Naive thymus-derived CD4-positive, alpha-beta T cell (primary cell): ENCODE results near the gene ULK4. TPM values are rescaled to one million over a fixed set of nuclear protein-coding genes. Genes with fewer than 3 reads are reported as not detected.

ENCODE experiments used
- ATAC-seq: fragments of 150-1000 bp; cut with Tn5 transposase; 2 replicates; pipeline ENCODE4 v1.10.0; 2021; ENCODE audit warnings: mild to moderate bottlenecking, moderate library complexity
- CTCF ChIA-PET: fragments of 350-600 bp; sonication (Branson Sonifier 250); formaldehyde crosslinking; loops from one replicate; lab custom pipeline; 2021; ENCODE audit warnings: antibody characterized with exemption; lab: Charles Lee
- POLR2A ChIA-PET: fragments of 350-600 bp; sonication (Branson Sonifier 250); formaldehyde crosslinking; loops from one replicate; lab custom pipeline; 2021; ENCODE audit warnings: antibody characterized with exemption, inconsistent platforms; lab: Charles Lee
- DNase-seq, 9 donors: peaks; one replicate each; pipeline versions ENCODE4 v3.0.0 to v3.0.0-alpha.2; 2020 to 2022; ENCODE audit warnings: mixed read lengths in 1 of 9
- H3K27ac ChIP-seq: one replicate; pipeline ENCODE4 v1.7.0; 2013; ENCODE audit warnings: mild to moderate bottlenecking, low read depth, low read length, moderate library complexity
- H3K27me3 ChIP-seq, 2 donors: one replicate each; pipeline ENCODE4 v1.7.0; 2013; ENCODE audit warnings: low read length in 2 of 2, mild to moderate bottlenecking in 2 of 2, moderate library complexity in 2 of 2; ENCODE audit not compliant: control insufficient read depth in 2 of 2, insufficient read depth in 2 of 2
- H3K36me3 ChIP-seq, 3 experiments: 1 replicate in 2 of 3; 2 replicates in 1 of 3; pipeline ENCODE4 v1.7.0; 2013; ENCODE audit warnings: low read length in 3 of 3, mild to moderate bottlenecking in 3 of 3, moderate library complexity in 1 of 3; ENCODE audit not compliant: insufficient read depth in 3 of 3, control insufficient read depth in 2 of 3
- H3K4me1 ChIP-seq, 2 donors: one replicate each; pipeline ENCODE4 v1.7.0; 2013; ENCODE audit warnings: low read length in 2 of 2, mild to moderate bottlenecking in 2 of 2, moderate library complexity in 1 of 2; ENCODE audit not compliant: control insufficient read depth in 2 of 2, insufficient read depth in 2 of 2
- H3K4me3 ChIP-seq: 2 replicates; pipeline ENCODE4 v1.7.0; 2013; ENCODE audit warnings: mild to moderate bottlenecking, low read length
- H3K9me3 ChIP-seq, 3 experiments: 1 replicate in 2 of 3; 2 replicates in 1 of 3; pipeline ENCODE4 v1.7.0; 2013; ENCODE audit warnings: low read length in 3 of 3; ENCODE audit not compliant: control insufficient read depth in 2 of 3
- H3K27ac Mint-ChIP-seq, 9 donors: one replicate each; pipeline ENCODE4 v1.8.0; 2020 to 2022; ENCODE audit warnings: mixed read lengths in 9 of 9, mild to moderate bottlenecking in 8 of 9, moderate library complexity in 5 of 9, inconsistent platforms in 2 of 9
- H3K27me3 Mint-ChIP-seq, 5 donors: one replicate each; pipeline ENCODE4 v1.8.0; 2021 to 2022; ENCODE audit warnings: mixed read lengths in 5 of 5, mild to moderate bottlenecking in 1 of 5
- H3K36me3 Mint-ChIP-seq, 5 donors: one replicate each; pipeline ENCODE4 v1.8.0; 2020 to 2022; ENCODE audit warnings: mixed read lengths in 5 of 5, mild to moderate bottlenecking in 3 of 5, inconsistent platforms in 1 of 5
- H3K4me1 Mint-ChIP-seq, 7 donors: one replicate each; pipeline ENCODE4 v1.8.0; 2020 to 2022; ENCODE audit warnings: mixed read lengths in 7 of 7, mild to moderate bottlenecking in 3 of 7, inconsistent platforms in 1 of 7
- H3K4me3 Mint-ChIP-seq, 10 donors: one replicate each; pipeline ENCODE4 v1.8.0; 2020 to 2022; ENCODE audit warnings: mild to moderate bottlenecking in 10 of 10, mixed read lengths in 10 of 10, moderate library complexity in 6 of 10, inconsistent platforms in 2 of 10
- H3K9me3 Mint-ChIP-seq, 11 donors: one replicate each; pipeline ENCODE4 v1.8.0; 2020 to 2022; ENCODE audit warnings: mixed read lengths in 11 of 11, mild to moderate bottlenecking in 4 of 11, inconsistent platforms in 1 of 11, moderate library complexity in 1 of 11
- intact Hi-C, 2 donors: fragments of 100-400 bp; cut with micrococcal nuclease; formaldehyde crosslinking; loops; one replicate each; pipeline ENCODE4 v1.15.1; 2023
- polyA plus RNA-seq, 2 donors: library from polyadenylated mRNA; unstranded; fragments of 300-500 nt; fragmentation: Illumina TruSeq; gene quantifications; one replicate each; pipeline ENCODE4 v1.2.3, GENCODE V29; 2021
- total RNA-seq, 6 experiments: library from RNA in 5 of 6; stranded (reverse) in 5 of 6; gene quantifications; 1 replicate in 5 of 6; 2 replicates in 1 of 6; pipeline ENCODE4 v1.2.3 and lab custom pipeline; 2021 to 2026

ULK4 gene
- total and polyA plus RNA-seq, 7 experiments from 2014 or later: 6.6 to 22.3 (median 18.9) TPM

- POLR2A ChIA-PET: no interaction called here
- intact Hi-C loops: no loop called here
- ATAC-seq: no peak
Measured at GRCh38 chr3:41304593-41304992, 657.3 kb downstream of the ULK4 start.

GRCh38 chr3:41302295-41302694, 659.6 kb downstream of the ULK4 start:
- Histone ChIP-seq H3K9me3 (no peaks in the 10 kb centered on the region), H3K36me3 (no peaks in the 10 kb centered on the region), H3K4me3 (no peak overlapping the region), H3K4me1 (no peaks in the 10 kb centered on the region), H3K27me3 (no peaks in the 10 kb centered on the region), H3K27ac (no peak overlapping the region)
- no peak overlapping the region for H3K27ac Mint-ChIP-seq
- ATAC-seq (no peak), DNase-seq (no peak)
- POLR2A ChIA-PET: no interaction called here
- intact Hi-C loops: no loop called here
- peaks cover 0 to 4% (median 0%) of the 10 kb centered on the region in 11 donors for H3K9me3 Mint-ChIP-seq
- no peaks in the 10 kb centered on the region for H3K27me3 Mint-ChIP-seq
- H3K4me3 Mint-ChIP-seq: no peak overlapping the region
- CTCF ChIA-PET: no interaction called here
- H3K36me3 Mint-ChIP-seq: peaks cover 0 to 10% (median 5%) of the 10 kb centered on the region in 5 donors
- peaks cover 0 to 1% (median 0%) of the 10 kb centered on the region in 7 donors for H3K4me1 Mint-ChIP-seq

More at GRCh38 chr3:41304593-41304992, 657.3 kb downstream of the ULK4 start:
- H3K27me3 ChIP-seq: no peaks in the 10 kb centered on the region
- H3K9me3 ChIP-seq: no peaks in the 10 kb centered on the region
- no peak overlapping the region for H3K27ac ChIP-seq
- H3K36me3 ChIP-seq: no peaks in the 10 kb centered on the region
- peaks cover 0 to 4% (median 0%) of the 10 kb centered on the region in 11 donors for H3K9me3 Mint-ChIP-seq
- peaks cover 0 to 3% (median 0%) of the 10 kb centered on the region in 7 donors for H3K4me1 Mint-ChIP-seq
- DNase-seq: no peak
- no peaks in the 10 kb centered on the region for H3K4me1 ChIP-seq
- H3K4me3 ChIP-seq: no peak overlapping the region
- H3K36me3 Mint-ChIP-seq: peaks cover 0 to 10% (median 5%) of the 10 kb centered on the region in 5 donors
- no peaks in the 10 kb centered on the region for H3K27me3 Mint-ChIP-seq
- CTCF ChIA-PET: no interaction called here
- H3K27ac Mint-ChIP-seq: no peak overlapping the region
- H3K4me3 Mint-ChIP-seq: no peak overlapping the region

DNA sequence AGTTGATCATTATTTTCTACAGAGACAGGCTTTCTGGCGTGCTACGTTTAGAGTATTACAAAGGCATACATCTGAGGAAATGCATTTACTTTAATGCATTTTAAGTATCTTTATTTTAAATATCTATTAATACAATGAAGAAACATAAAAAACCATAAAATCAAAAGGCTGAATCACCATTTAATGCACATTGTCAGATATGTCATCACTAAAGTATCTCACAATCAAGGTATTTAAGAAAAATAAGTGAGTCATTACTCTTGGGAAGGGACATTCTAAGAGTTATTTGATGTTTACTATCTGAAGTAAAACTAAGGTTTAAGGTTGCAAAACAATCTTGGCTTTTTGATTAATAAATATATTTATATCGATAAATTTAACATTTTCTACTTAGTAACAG, 660.4 kb downstream of the ULK4 start:
- Mint-ChIP-seq H3K36me3 (peaks cover 0 to 10% (median 5%) of the 10 kb centered on the region in 5 donors), H3K27ac (no peak overlapping the region), H3K9me3 (peaks cover 0 to 4% (median 0%) of the 10 kb centered on the region in 11 donors), H3K4me1 (peaks cover 0 to 1% (median 0%) of the 10 kb centered on the region in 7 donors), H3K27me3 (no peaks in the 10 kb centered on the region), H3K4me3 (no peak overlapping the region)
- intact Hi-C loops: no loop called here
- CTCF ChIA-PET: no interaction called here
- Histone ChIP-seq H3K4me3 (no peak overlapping the region), H3K36me3 (no peaks in the 10 kb centered on the region), H3K9me3 (no peaks in the 10 kb centered on the region), H3K27me3 (no peaks in the 10 kb centered on the region), H3K4me1 (no peaks in the 10 kb centered on the region), H3K27ac (no peak overlapping the region)
- DNase-seq (no peak), ATAC-seq (no peak)
- POLR2A ChIA-PET: interaction anchor here (0.7 kb wide), 1 partner anchor 254 kb away, joined by 3 read pairs; no protein-coding TSS in a partner anchor

GRCh38 chr3:41299036-41299435, 662.9 kb downstream of the ULK4 start:
- DNase-seq (no peak), ATAC-seq (no peak)
- H3K4me1 ChIP-seq: no peaks in the 10 kb centered on the region
- no peaks in the 10 kb centered on the region for H3K27me3 ChIP-seq
- peaks cover 0 to 4% (median 0%) of the 10 kb centered on the region in 5 donors for H3K36me3 Mint-ChIP-seq
- intact Hi-C loops: no loop called here
- no peak overlapping the region for H3K27ac Mint-ChIP-seq
- H3K4me3 ChIP-seq: no peak overlapping the region
- no peak overlapping the region for H3K4me3 Mint-ChIP-seq
- H3K27me3 Mint-ChIP-seq: no peaks in the 10 kb centered on the region
- no peaks in the 10 kb centered on the region for H3K36me3 ChIP-seq
- POLR2A ChIA-PET: no interaction called here
- no peaks in the 10 kb centered on the region for H3K4me1 Mint-ChIP-seq
- H3K9me3 Mint-ChIP-seq: no peaks in the 10 kb centered on the region
- H3K27ac ChIP-seq: no peak overlapping the region
- H3K9me3 ChIP-seq: no peaks in the 10 kb centered on the region
- CTCF ChIA-PET: no interaction called here

DNA sequence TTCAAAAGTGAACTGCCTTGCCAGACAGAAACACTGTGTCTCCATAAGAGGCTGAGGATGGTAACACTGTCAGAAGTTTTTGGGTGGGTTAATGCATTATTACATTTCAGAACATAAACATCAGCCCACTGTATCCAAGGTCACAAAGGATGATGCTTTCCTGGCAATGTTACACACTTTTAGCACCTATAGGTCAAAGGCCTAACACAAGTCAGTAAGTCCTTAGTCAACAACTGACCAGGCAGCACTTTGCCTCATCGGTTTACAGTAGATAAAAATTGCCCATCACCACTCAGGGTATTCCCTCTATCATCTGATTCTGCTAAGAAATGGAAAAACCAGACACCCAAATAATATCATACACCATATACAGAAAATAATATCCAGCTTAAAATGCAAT, 664.2 kb downstream of the ULK4 start:
- H3K4me1 Mint-ChIP-seq: no peaks in the 10 kb centered on the region
- H3K36me3 Mint-ChIP-seq: peaks cover 0 to 8% (median 0%) of the 10 kb centered on the region in 5 donors
- no peaks in the 10 kb centered on the region for H3K27me3 Mint-ChIP-seq
- H3K36me3 ChIP-seq: no peaks in the 10 kb centered on the region
- H3K4me1 ChIP-seq: no peaks in the 10 kb centered on the region
- H3K27ac Mint-ChIP-seq: no peak overlapping the region
- DNase-seq (no peak), ATAC-seq (no peak)
- no peak overlapping the region for H3K27ac ChIP-seq
- H3K4me3 ChIP-seq: no peak overlapping the region
- H3K9me3 Mint-ChIP-seq: no peaks in the 10 kb centered on the region
- H3K4me3 Mint-ChIP-seq: no peak overlapping the region
- H3K9me3 ChIP-seq: no peaks in the 10 kb centered on the region
- POLR2A ChIA-PET: no interaction called here
- no peaks in the 10 kb centered on the region for H3K27me3 ChIP-seq
- CTCF ChIA-PET: no interaction called here
- intact Hi-C loops: no loop called here

DNA sequence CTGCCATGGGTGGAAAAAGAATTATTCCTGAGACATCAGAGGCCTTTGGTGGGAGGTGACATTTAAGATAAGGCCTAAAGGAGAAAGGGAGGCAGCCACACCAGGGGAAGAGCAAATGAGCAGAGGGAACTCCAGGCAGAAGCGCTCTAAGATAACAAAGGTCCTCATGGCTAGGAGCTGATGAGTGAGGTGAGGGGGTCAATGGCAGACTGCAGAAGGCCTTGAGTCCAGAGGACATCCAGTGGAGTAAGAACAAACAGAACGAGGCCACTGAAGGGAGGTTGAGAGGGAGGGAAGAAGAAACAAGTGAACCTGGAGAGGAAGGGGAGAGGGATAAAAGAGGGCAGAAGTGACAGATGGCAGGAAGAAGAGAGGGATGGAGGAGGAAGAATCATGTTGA, 665.3 kb downstream of the ULK4 start:
- Histone ChIP-seq H3K9me3 (no peaks in the 10 kb centered on the region), H3K4me1 (no peaks in the 10 kb centered on the region), H3K4me3 (no peak overlapping the region), H3K27ac (no peak overlapping the region), H3K27me3 (no peaks in the 10 kb centered on the region), H3K36me3 (no peaks in the 10 kb centered on the region)
- peaks cover 0 to 8% (median 0%) of the 10 kb centered on the region in 5 donors for H3K36me3 Mint-ChIP-seq
- ChIA-PET CTCF (no interaction called here), POLR2A (no interaction called here)
- intact Hi-C loops: no loop called here
- no peaks in the 10 kb centered on the region for H3K4me1 Mint-ChIP-seq
- no peak for DNase-seq
- H3K9me3 Mint-ChIP-seq: no peaks in the 10 kb centered on the region
- no peak overlapping the region for H3K4me3 Mint-ChIP-seq
- no peak for ATAC-seq
- H3K27ac Mint-ChIP-seq: no peak overlapping the region
- no peaks in the 10 kb centered on the region for H3K27me3 Mint-ChIP-seq

DNA sequence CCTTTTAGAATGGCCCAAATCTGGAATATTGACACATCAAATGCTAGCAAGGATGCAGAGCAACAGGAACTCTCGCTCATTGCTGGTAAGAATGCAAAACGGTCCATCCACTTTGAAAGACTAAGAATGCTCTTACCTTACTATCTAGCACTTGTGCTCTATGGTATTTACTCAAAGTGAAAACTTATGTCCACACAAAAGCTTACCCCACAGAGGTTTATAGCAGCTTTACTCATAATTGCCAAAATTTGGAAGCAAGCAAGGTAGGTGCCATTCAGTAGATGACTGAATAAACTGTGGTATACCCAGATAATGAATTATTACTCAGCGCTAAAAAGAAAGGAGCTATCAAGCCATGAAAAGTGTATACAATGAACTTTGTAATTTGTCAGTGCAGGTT, 666.2 kb downstream of the ULK4 start:
- Histone ChIP-seq H3K27me3 (no peaks in the 10 kb centered on the region), H3K4me1 (no peaks in the 10 kb centered on the region), H3K36me3 (no peaks in the 10 kb centered on the region), H3K4me3 (no peak overlapping the region), H3K27ac (no peak overlapping the region), H3K9me3 (no peaks in the 10 kb centered on the region)
- Mint-ChIP-seq H3K27me3 (no peaks in the 10 kb centered on the region), H3K9me3 (no peaks in the 10 kb centered on the region), H3K36me3 (peaks cover 0 to 13% (median 2%) of the 10 kb centered on the region in 5 donors), H3K4me1 (no peaks in the 10 kb centered on the region), H3K27ac (no peak overlapping the region), H3K4me3 (no peak overlapping the region)
- ChIA-PET POLR2A (no interaction called here), CTCF (no interaction called here)
- ATAC-seq (no peak), DNase-seq (no peak)
- intact Hi-C loops: no loop called here
